Nephron (organoid): Measurements from ENCODE around the gene PCSK2.

Source experiments
- H3K27ac Mint-ChIP-seq, 3 experiments: 2 replicates each; pipeline ENCODE4 v1.8.0; 2020; ENCODE audit warnings: mixed read lengths in 3 of 3, mild to moderate bottlenecking in 2 of 3, moderate library complexity in 1 of 3
- H3K27me3 Mint-ChIP-seq: 2 replicates; pipeline ENCODE4 v1.8.0; 2021; ENCODE audit warnings: low read depth, mild to moderate bottlenecking, moderate library complexity, mixed read lengths
- H3K36me3 Mint-ChIP-seq: 2 replicates; pipeline ENCODE4 v1.8.0; 2020; ENCODE audit warnings: low read depth, mixed read lengths
- H3K4me1 Mint-ChIP-seq: 2 replicates; pipeline ENCODE4 v1.8.0; 2020; ENCODE audit warnings: mixed read lengths
- H3K4me3 Mint-ChIP-seq, 3 experiments: 2 replicates each; pipeline ENCODE4 v1.8.0; 2020; ENCODE audit warnings: mild to moderate bottlenecking in 3 of 3, mixed read lengths in 3 of 3, moderate library complexity in 2 of 3
- H3K9me3 Mint-ChIP-seq: 2 replicates; pipeline ENCODE4 v1.8.0; 2020; ENCODE audit warnings: mixed read lengths
- TF ChIP-seq, protein P1 (sequence below), 3 experiments: fragments of 200-600 bp; sonication (generic); IDR thresholded peaks; one replicate each; pipeline ENCODE4 v1.5.0; 2021; ENCODE audit warnings: antibody characterized with exemption in 3 of 3; ENCODE audit not compliant: unreplicated experiment in 3 of 3

PCSK2 gene

DNA sequence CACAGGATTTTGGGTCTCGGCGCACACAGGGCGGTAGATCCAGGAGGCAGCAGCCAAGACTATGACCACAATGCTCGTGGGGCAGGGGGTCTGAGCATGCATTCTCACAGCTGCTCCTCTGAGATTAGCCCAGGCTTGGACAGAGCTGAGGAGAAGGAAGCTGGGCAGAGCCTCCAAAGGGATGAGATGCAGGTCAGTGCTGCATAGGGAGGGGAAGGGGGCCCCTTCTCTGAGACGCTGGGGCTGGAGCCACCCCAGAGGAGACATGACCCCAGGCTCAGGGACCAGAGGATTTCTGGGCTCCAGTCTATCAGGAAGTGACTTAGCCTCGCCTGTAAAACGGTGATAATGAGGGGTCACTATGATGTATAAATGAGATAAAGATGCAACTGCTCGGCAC is 210.4 kb downstream of the PCSK2 start:
- no peaks in the 10 kb centered on the region for H3K36me3 Mint-ChIP-seq
- no peaks in the 10 kb centered on the region for H3K4me1 Mint-ChIP-seq
- H3K27me3 Mint-ChIP-seq = peaks cover 30% of the 10 kb centered on the region
- H3K27ac Mint-ChIP-seq = no peak overlapping the region
- H3K9me3 Mint-ChIP-seq = no peaks in the 10 kb centered on the region
- TF ChIP-seq, protein P1, sequence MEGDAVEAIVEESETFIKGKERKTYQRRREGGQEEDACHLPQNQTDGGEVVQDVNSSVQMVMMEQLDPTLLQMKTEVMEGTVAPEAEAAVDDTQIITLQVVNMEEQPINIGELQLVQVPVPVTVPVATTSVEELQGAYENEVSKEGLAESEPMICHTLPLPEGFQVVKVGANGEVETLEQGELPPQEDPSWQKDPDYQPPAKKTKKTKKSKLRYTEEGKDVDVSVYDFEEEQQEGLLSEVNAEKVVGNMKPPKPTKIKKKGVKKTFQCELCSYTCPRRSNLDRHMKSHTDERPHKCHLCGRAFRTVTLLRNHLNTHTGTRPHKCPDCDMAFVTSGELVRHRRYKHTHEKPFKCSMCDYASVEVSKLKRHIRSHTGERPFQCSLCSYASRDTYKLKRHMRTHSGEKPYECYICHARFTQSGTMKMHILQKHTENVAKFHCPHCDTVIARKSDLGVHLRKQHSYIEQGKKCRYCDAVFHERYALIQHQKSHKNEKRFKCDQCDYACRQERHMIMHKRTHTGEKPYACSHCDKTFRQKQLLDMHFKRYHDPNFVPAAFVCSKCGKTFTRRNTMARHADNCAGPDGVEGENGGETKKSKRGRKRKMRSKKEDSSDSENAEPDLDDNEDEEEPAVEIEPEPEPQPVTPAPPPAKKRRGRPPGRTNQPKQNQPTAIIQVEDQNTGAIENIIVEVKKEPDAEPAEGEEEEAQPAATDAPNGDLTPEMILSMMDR (IDR thresholded peaks at IDR 0.05; ENCODE audit: unreplicated experiment in 3 of 3) = no peak
- H3K4me3 Mint-ChIP-seq = no peak overlapping the region

DNA sequence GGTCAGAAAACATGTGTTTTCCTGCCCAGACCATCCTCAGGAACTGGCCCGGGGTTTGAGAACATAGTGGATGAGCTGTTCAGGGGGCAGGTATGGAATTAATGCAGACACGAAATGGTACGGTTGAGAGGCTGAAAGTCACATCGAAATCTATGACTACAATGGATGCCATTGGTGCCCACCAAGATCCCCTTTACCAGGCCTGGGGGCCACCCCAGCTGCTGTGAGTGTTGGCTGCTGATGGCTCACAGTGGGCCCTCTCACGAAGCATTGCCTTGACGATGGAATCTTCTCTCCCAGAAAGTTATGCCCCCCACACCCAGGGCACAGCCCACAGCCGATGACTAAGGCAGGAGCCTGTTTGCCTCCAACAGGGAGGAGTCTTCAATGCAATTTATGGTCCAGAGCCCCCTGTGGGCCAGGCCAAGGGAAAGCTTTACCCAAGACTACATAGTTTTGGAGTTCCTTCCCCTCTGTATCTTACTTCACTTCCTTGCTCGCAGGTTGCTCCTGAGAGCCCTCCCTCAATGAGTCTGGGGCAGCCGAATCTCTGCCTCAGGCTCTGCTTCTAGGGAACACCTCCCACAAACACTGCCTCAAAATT is 211.7 kb downstream of the PCSK2 start:
- TF ChIP-seq, protein P1 (IDR thresholded peaks at IDR 0.05; ENCODE audit: unreplicated experiment in 3 of 3) = no peak
- H3K4me3 Mint-ChIP-seq = no peak overlapping the region
- no peaks in the 10 kb centered on the region for H3K36me3 Mint-ChIP-seq
- peaks cover 19% of the 10 kb centered on the region for H3K27me3 Mint-ChIP-seq
- H3K27ac Mint-ChIP-seq = no peak overlapping the region
- no peaks in the 10 kb centered on the region for H3K9me3 Mint-ChIP-seq
- H3K4me1 Mint-ChIP-seq = no peaks in the 10 kb centered on the region

DNA sequence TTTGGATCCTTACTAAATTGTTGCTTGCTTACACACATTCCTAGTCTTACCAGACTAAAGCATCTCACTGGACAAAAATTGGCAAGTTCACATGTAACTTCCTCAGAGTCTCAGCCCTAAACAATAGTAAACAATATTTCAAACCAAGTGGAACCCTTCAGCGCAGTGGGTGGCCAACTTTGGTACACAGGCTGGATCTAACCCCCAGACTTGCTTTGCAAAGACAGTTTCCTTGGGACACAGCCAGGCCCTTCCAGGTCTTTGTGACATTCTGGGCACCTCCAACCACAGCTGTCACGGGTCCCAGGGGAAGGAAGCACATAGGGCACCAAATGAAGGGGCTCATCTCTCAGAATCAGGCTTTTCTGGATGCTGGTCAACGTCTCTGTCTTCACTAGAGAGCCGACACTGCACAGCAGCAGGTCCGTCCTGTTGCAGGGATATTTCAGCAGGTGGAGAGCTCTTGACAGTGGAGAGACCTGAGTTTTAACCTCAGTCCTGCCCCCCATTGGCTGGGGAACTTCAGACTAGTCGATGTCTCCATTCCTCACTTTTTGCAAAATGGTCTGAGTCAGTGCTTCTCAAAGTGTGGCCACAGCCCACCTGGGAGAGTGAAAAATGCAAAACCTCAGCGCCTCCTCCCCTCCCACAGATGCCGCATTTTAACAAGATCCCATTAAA is 212.9 kb downstream of the PCSK2 start:
- Mint-ChIP-seq H3K27me3 (peaks cover 10% of the 10 kb centered on the region), H3K27ac (no peak overlapping the region), H3K36me3 (no peaks in the 10 kb centered on the region), H3K4me1 (peaks cover 10% of the 10 kb centered on the region), H3K9me3 (no peaks in the 10 kb centered on the region), H3K4me3 (no peak overlapping the region)
- TF ChIP-seq, protein P1 (IDR thresholded peaks at IDR 0.05; ENCODE audit: unreplicated experiment in 3 of 3) = no peak

DNA sequence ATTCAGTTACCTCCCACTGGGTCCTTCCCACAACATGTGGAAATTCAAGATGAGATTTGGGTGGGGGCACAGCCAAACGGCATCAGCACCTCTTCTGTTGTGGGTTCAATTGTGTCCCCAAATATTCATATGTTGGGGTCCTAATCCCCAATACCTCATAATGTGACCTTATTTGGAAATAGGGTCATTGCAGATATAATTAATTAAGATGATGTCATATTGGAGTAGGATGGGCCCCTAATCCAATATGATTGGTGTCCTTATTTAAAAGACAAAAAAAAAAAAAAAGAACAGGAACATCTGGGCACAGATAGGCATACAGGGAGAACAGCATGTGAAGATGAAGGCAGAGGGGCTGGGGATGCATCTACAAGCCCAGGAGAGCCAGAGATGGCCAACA is 214.9 kb downstream of the PCSK2 start:
- TF ChIP-seq, protein P1 (IDR thresholded peaks at IDR 0.05; ENCODE audit: unreplicated experiment in 3 of 3) = no peak
- H3K4me1 Mint-ChIP-seq = peaks cover 24% of the 10 kb centered on the region
- peaks cover 4% of the 10 kb centered on the region for H3K27me3 Mint-ChIP-seq
- no peaks in the 10 kb centered on the region for H3K9me3 Mint-ChIP-seq
- H3K36me3 Mint-ChIP-seq = no peaks in the 10 kb centered on the region
- H3K27ac Mint-ChIP-seq = no peak overlapping the region
- H3K4me3 Mint-ChIP-seq = no peak overlapping the region

DNA sequence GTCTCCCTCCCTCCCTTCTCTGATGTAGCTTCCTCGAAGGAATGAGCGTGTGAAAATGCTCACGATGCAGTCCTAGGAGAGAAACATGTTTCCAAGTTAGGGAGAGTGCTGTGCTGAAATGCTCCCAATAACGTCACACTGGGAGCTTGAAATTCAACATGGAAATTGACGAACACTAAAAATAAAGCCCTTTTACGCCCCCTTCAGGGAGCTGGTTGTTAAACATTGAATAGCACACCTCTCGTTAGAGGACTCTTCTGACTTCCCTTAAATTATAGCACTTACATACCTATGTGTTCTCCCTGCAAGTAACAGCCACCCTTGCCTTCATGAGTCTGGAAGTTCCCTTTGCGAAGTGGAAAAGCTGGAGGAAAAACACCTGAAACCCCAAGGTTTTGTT is 215.7 kb downstream of the PCSK2 start:
- H3K27me3 Mint-ChIP-seq = peaks cover 4% of the 10 kb centered on the region
- H3K4me3 Mint-ChIP-seq = no peak overlapping the region
- H3K9me3 Mint-ChIP-seq = no peaks in the 10 kb centered on the region
- H3K36me3 Mint-ChIP-seq = no peaks in the 10 kb centered on the region
- no peak overlapping the region for H3K27ac Mint-ChIP-seq
- TF ChIP-seq, protein P1 (IDR thresholded peaks at IDR 0.05; ENCODE audit: unreplicated experiment in 3 of 3) = no peak
- H3K4me1 Mint-ChIP-seq = peaks cover 24% of the 10 kb centered on the region
